Tibial artery (tissue), 4 donors: Measurements from ENCODE around the gene KRT76.

Source experiments
- DNase-seq, 2 donors: peaks; one replicate each; pipeline ENCODE4 v3.0.0-alpha.2; 2019
- H3K27ac ChIP-seq, 2 donors: fragments of 200-600 bp; sonication (generic) in 1 of 2; 1 replicate in 1 of 2; 2 replicates in 1 of 2; pipeline ENCODE4 v1.5.1; 2018 to 2019; ENCODE audit warnings: mild to moderate bottlenecking in 1 of 2
- H3K27me3 ChIP-seq, 2 donors: fragments of 200-600 bp; sonication (generic) in 1 of 2; one replicate each; pipeline versions ENCODE4 v1.5.1 to v1.6.0; 2016 to 2019
- H3K36me3 ChIP-seq, 3 donors: fragments of 200-600 bp; sonication (generic) in 2 of 3; one replicate each; pipeline ENCODE4 v1.5.1; 2016 to 2019; ENCODE audit warnings: mild to moderate bottlenecking in 2 of 3
- H3K4me1 ChIP-seq, 4 donors: fragments of 200-600 bp; sonication (generic) in 2 of 4; 1 replicate in 3 of 4; 2 replicates in 1 of 4; pipeline ENCODE4 v1.5.1; 2016 to 2019
- H3K4me3 ChIP-seq, 2 donors: fragments of 200-600 bp; sonication (generic) in 1 of 2; 1 replicate in 1 of 2; 2 replicates in 1 of 2; pipeline ENCODE4 v1.5.1; 2018 to 2019; ENCODE audit warnings: mild to moderate bottlenecking in 2 of 2
- H3K9me3 ChIP-seq, 3 donors: fragments of 200-600 bp; sonication (generic) in 1 of 3; one replicate each; pipeline ENCODE4 v1.5.1; 2016 to 2019
- intact Hi-C: fragments of 100-400 bp; cut with DNase I; formaldehyde crosslinking; loops from one replicate; pipeline ENCODE4 v1.15.0; 2023; ENCODE audit warnings: low total_unique reads
- TF ChIP-seq, protein P1 (sequence below), 2 experiments: fragments of 200-600 bp in 1 of 2; fragments of 450-650 bp in 1 of 2; IDR thresholded peaks; one replicate each; pipeline ENCODE4 v1.5.1; 2017 to 2019; ENCODE audit warnings: antibody characterized with exemption in 2 of 2, mild to moderate bottlenecking in 1 of 2, moderate library complexity in 1 of 2

The KRT76 gene

DNA sequence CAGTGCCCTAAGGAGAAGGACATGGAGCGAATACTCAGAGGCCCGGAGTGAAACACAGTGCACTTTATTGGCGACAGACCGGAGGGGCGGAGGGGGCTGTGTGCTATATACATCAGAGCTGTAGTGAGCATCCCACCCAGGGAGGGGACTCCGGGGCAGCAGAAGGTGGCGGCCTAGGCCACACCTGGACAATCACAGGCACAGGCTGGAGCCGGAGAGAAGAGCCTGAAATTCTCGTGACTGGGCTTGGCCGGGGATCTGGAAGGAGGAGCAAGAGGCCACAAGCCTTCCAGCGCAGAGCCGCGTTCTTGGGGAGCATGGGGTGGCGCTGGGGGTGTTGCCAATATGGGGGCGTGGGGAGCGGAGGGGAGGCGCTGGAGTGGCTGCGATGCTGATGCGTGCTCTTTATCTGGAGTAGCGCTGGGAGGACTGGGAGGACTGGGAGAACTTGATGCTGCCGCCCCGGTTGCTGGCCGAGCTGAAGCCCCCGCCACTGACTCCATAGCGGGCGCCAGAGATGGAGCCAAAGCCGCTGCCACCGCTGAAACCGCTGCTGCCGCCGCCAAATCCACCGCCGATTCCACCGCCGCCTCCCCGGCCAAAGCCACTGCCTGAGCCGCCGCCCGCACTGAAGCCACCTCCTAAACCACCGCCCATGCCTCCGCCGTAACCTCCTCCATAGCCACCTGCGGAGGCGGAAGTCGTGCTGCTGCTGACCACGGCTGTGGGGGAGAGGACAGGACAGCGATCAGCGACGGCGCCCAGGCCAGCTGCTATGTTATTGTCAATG is 12.7 kb upstream of the KRT76 start:
- no peak overlapping the region for H3K27ac ChIP-seq
- H3K9me3 ChIP-seq: no peaks in the 10 kb centered on the region
- peaks cover 0 to 42% of the 10 kb centered on the region in 2 donors for H3K27me3 ChIP-seq
- TF ChIP-seq, protein P1, sequence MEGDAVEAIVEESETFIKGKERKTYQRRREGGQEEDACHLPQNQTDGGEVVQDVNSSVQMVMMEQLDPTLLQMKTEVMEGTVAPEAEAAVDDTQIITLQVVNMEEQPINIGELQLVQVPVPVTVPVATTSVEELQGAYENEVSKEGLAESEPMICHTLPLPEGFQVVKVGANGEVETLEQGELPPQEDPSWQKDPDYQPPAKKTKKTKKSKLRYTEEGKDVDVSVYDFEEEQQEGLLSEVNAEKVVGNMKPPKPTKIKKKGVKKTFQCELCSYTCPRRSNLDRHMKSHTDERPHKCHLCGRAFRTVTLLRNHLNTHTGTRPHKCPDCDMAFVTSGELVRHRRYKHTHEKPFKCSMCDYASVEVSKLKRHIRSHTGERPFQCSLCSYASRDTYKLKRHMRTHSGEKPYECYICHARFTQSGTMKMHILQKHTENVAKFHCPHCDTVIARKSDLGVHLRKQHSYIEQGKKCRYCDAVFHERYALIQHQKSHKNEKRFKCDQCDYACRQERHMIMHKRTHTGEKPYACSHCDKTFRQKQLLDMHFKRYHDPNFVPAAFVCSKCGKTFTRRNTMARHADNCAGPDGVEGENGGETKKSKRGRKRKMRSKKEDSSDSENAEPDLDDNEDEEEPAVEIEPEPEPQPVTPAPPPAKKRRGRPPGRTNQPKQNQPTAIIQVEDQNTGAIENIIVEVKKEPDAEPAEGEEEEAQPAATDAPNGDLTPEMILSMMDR (IDR thresholded peaks at IDR 0.05): no peak
- no peaks in the 10 kb centered on the region for H3K36me3 ChIP-seq
- intact Hi-C loops: no loop called here
- H3K4me3 ChIP-seq: no peak overlapping the region
- H3K4me1 ChIP-seq: peaks cover 0 to 8% (median 2%) of the 10 kb centered on the region in 4 donors
- no peak for DNase-seq

DNA sequence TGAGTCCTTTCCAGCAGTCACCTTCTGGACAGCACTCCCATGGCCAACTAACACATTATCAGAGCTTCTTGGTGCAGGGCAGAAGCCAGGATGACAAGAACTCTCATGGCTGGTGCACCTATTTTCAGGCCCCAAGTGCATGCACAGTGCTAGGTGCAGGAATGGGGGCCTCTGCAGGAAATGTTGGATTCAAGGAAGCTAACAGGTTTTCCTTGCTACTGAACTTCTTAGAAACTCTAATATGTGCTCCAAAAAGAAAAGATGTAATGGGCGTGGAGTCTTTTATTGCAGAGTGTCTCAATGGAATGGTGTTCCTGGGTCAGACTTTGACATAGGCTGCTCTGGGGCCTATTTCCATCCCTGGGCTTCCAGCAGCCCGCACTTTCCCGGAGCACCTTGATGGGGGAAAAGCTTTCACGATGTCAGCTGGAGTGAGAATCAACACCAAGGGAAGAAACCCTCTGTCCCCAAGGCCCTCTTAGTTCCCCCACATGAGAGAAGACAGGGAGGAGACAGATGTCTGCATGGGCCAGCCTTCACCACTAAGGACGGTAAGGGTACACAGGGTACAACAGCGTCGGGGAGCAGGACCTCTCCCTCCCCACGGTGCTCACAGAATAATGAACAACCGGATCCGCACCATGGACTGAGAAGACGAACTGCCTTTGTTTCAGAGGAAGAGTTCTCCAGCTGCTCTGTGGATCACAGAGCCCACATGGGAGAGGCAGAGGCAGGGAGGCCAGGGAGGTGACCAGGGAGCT is 11.9 kb upstream of the KRT76 start:
- intact Hi-C loops: no loop called here
- TF ChIP-seq, protein P1 (IDR thresholded peaks at IDR 0.05): no peak
- H3K27me3 ChIP-seq: peaks cover 0 to 44% of the 10 kb centered on the region in 2 donors
- no peaks in the 10 kb centered on the region for H3K9me3 ChIP-seq
- peaks cover 0 to 8% (median 2%) of the 10 kb centered on the region in 4 donors for H3K4me1 ChIP-seq
- H3K36me3 ChIP-seq: no peaks in the 10 kb centered on the region
- no peak for DNase-seq
- H3K27ac ChIP-seq: no peak overlapping the region
- H3K4me3 ChIP-seq: no peak overlapping the region

DNA sequence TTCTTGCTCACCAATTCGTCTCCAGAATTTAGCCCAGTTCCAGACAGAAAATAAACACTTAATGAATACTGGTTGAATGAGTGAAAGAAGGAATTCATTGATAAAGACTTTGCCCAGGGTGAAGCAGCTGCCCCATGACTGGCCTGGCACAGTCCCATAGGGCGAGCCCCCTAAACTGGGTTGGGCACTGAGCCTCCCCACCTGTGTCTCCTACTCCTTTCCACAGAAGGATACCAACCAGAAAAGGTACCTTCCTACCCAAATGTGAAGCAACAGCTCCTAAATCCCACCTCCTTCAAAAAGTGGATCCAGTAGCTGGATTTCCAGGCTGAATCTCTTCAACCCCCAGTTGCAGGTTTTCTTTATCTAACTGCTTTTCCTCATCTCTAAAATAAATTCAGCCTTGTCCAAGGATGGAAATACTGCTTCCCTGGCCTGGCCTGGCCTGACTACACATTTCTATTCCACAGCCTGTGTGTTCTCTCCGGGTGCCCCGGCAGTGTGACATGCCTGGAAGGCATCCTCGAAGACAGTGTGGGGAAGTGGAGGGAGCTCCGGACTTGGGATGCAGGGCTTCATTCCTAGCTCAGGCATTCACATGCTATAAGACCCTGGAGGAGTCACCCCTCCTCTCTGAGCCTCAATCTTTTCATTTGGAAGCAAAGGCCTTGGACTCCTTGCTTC is 11.2 kb upstream of the KRT76 start:
- peaks cover 0 to 46% of the 10 kb centered on the region in 2 donors for H3K27me3 ChIP-seq
- H3K36me3 ChIP-seq: no peaks in the 10 kb centered on the region
- no peaks in the 10 kb centered on the region for H3K9me3 ChIP-seq
- intact Hi-C loops: no loop called here
- DNase-seq: no peak
- H3K27ac ChIP-seq: no peak overlapping the region
- H3K4me3 ChIP-seq: no peak overlapping the region
- TF ChIP-seq, protein P1 (IDR thresholded peaks at IDR 0.05): no peak
- peaks cover 0 to 8% (median 2%) of the 10 kb centered on the region in 4 donors for H3K4me1 ChIP-seq

DNA sequence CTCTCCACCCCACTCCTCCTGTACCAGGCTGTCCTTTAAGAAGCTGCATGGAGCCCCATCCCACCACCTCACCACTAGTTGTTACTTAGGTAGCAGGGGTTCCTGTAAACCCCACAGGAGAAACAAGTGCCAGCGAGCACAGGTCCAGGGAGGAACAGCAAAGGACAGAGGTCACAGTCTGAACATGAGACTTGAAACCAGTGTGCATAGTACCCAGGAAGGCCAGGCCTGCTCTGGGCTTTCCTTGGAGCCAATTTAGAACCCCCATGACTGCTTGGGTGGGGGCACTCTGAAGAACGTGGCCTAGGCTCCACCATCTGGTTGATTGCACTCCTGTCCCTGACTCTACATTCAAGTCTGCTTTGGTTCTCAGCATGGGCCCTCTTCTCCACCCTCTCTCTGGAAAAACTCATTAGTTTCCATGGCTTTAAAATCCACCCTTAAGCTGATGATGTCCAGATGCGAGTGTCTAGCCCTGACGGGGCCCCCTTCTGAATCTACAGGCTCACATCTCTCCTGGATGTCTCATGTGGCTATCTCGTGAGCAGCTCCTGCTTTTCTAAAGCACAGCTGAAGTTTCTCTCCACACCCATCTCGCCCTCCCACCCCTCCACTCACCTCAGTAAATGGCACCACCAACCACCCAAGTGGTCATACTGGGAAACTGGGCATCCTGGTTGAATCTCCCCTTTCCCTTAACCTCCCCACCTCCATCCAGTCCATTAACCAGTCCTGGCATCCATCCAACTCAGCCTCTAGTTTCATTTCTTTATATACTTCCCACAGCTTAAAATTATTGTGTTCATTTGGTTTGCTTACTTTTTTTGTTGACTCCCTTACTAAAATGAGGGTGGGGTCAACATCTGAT is 10.4 kb upstream of the KRT76 start:
- intact Hi-C loops: no loop called here
- Histone ChIP-seq H3K27ac (no peak overlapping the region), H3K4me3 (no peak overlapping the region), H3K4me1 (peaks cover 0 to 8% (median 2%) of the 10 kb centered on the region in 4 donors), H3K27me3 (peaks cover 0 to 42% of the 10 kb centered on the region in 2 donors), H3K9me3 (no peaks in the 10 kb centered on the region), H3K36me3 (no peaks in the 10 kb centered on the region)
- TF ChIP-seq, protein P1 (IDR thresholded peaks at IDR 0.05): no peak
- DNase-seq: no peak

DNA sequence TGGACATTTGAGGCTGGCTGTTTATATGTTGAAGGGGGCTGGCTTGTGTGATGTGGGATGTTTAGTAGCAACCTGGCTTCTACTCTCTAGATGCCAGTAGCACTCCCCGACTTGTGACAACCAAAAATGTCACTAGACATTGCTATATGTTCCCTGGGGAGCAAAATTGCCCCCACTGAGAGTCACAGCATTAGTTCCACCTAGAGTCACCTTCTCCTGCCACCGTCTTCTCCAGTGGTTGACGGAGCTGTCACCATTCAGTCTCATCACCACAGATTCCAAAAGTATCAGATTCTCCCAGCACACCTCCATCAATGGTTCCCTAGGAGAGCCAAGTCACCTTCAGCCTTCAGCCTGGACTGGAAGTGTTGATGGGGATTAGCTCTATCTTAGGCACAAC is 7.8 kb upstream of the KRT76 start:
- intact Hi-C loops: no loop called here
- Histone ChIP-seq H3K36me3 (no peaks in the 10 kb centered on the region), H3K4me3 (no peak overlapping the region), H3K27me3 (peaks cover 0 to 22% of the 10 kb centered on the region in 2 donors), H3K4me1 (peaks cover 0 to 3% (median under 1%) of the 10 kb centered on the region in 4 donors), H3K9me3 (no peaks in the 10 kb centered on the region), H3K27ac (no peak overlapping the region)
- TF ChIP-seq, protein P1 (IDR thresholded peaks at IDR 0.05): no peak
- DNase-seq: no peak
